Islet of Langerhans (tissue), 1 donor: ENCODE results near the gene LCE2C.
"Not testable (repeated sequence)": the region's sequence is repeated elsewhere in the genome, so short reads cannot be mapped to it uniquely, and the experiment has no call there.

Experiments used
- FAIRE-seq: peaks from one replicate; lab custom pipeline; 2011; peaks lifted over from hg19 to GRCh38; lab: Jason Lieb, UNC

The LCE2C gene, protein sequence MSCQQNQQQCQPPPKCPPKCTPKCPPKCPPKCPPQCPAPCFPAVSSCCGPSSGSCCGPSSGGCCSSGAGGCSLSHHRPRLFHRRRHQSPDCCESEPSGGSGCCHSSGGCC

DNA sequence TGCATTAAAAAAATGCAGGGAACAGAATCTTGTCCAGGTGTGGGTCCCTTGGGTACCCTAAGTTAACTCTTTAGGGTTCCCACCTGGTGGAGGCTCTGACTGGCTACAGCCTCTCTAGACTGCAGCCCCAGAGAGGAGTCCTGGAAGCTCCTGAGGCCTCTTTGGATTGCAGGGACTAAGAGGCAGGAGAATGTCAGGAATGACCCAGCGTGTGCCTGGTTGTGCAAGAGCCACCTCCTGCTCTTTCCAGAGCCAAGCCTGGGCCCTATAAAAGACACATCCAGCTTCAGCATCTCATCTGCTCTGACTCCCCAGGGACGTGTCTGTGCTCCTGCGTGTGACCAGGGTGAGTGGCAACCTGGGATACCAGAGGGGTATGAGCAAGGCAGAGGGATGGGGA, at the start of gene LCE2C:
Gene LCE2C, plus strand, starts transcription at position 297 of the 400 bp plus-strand sequence. CDS start 737 bp downstream, outside the sequence.
- not testable (repeated sequence) for FAIRE-seq

GRCh38 chr1:152626744-152627143, 48.3 kb upstream of the LCE2C start:
- FAIRE-seq = no peak

DNA sequence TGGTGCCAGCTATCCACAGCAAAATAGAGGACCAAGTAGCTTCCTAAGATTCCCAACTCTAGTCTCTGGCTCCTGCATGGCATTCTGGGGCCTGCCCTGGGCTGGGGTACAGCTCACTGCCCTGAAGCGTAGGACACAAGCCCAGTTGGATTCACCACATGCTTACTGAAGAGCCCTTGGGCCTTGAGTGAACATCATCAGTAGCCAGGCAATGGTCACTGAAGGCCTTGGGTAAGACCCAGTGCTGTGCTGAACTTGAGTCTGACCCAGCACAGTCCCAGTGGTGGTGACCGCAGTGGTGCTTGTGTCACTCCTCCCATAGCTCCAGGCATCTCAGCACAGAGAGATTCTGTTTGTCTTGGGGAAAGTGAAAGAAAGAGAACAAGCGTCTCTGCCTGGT, 44.5 kb upstream of the LCE2C start:
- no peak for FAIRE-seq

- no peak for FAIRE-seq
Observed at GRCh38 chr1:152640351-152640750, 34.7 kb upstream of the LCE2C start.

DNA sequence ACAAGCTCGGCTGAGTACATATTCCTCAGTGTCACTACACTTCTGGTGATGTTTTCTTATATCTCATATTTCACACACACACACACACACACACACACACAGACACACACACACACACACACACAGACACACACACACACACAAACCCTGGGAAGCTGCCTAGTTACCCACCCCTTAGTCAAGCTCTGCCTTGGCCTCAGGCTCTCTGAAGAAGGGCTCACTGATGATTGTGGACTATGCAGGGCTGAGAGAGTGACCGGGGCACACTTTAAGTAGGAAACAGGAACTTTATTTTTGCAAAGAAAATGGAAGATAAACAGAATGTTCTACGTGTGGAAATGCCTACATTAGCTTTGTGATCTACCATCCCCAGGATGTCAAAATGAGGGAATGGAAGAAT, 31.1 kb upstream of the LCE2C start:
- no peak for FAIRE-seq

- FAIRE-seq = no peak
Observed at GRCh38 chr1:152645146-152645545, 29.9 kb upstream of the LCE2C start.

DNA sequence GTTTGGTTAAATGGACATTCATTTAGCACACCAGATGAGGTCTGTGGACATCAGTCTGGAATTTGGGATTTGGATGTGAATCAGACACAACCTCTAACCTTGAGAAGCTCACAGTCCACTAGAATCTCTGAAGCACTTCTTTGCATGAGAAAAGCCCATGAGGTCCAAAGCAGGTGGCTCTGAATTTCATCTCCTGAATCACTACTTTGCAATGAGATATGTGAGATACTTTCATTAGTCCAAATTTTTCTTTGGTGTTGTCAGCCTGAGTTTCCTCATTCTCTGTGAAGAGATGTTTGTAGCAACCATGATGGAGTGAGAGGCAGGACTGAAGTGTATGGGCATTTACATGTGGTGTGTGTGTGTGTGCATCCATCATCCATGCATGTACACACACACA, 28.4 kb upstream of the LCE2C start:
- no peak for FAIRE-seq

GRCh38 chr1:152654110-152654509, 21.0 kb upstream of the LCE2C start:
- FAIRE-seq = no peak

GRCh38 chr1:152656459-152656858, 18.6 kb upstream of the LCE2C start:
- no peak for FAIRE-seq

DNA sequence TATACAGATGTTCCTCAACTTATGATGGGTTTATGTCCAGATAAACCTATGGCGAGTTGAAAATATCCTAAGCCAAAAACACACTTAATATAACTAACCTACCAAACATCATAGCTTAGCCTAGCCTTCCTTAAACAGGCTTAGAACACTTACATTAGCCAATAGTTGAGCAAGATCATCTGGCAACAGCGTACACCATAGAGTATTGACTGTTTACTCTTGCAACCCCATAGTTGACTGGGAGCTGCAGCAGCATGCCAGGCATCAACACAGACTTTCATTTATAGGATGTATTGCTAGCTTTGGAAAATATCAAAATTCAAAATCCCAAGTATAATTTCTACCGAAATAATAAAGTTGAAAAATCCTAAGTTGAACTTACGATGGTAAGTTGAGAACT, 17.4 kb upstream of the LCE2C start:
- no peak for FAIRE-seq

GRCh38 chr1:152658649-152659048, 16.4 kb upstream of the LCE2C start:
- no peak for FAIRE-seq

- no peak for FAIRE-seq
Observed at GRCh38 chr1:152663098-152663497, 12.0 kb upstream of the LCE2C start, which contains the start of gene LCE2D. TSS of gene LCE2D (plus strand) at chr1:152663380. CDS start at chr1:152664106, 726 bp downstream.

GRCh38 chr1:152666171-152666570, 8.9 kb upstream of the LCE2C start:
- FAIRE-seq = not testable (repeated sequence)

- no peak for FAIRE-seq
Observed at GRCh38 chr1:152667648-152668047, 7.4 kb upstream of the LCE2C start.

GRCh38 chr1:152673016-152673415, 2.1 kb upstream of the LCE2C start:
- FAIRE-seq = no peak

GRCh38 chr1:152679459-152679858, 4.4 kb downstream of the LCE2C start:
- no peak for FAIRE-seq

GRCh38 chr1:152681616-152682015, 6.5 kb downstream of the LCE2C start:
- FAIRE-seq = no peak

DNA sequence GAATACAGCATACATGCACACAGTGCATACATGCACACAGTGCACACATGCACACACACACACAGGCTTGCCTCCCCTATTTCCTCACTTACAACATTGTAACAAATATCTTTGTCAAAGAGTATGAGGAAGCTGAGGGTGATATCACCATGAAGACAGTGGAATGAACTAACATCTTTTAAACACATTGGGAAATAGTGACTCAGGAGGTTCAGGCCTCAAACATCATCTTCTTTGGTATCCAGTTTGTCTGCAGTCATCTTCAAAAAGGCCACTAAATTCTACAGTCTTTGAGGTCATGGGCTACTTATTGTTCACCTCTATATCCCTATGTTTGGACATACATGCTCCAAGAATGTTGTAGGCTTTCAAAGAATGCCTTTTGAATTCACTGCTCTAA, 8.8 kb downstream of the LCE2C start:
- FAIRE-seq = no peak

DNA sequence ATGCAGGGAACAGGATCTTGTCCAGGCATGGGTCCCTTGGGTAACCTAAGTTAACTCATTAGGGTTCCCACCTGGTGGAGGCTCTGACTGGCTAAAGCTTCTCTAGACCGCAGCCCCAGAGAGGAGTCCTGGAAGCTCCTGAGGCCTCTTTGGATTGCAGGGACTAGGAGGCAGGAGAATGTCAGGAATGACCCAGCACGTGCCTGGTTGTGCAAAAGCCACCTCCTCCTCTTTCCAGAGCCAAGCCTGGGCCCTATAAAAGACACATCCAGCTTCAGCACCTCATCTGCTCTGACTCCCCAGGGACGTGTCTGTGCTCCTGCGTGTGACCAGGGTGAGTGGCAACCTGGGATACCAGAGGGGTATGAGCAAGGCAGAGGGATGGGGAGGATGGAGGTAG, 10.7 kb downstream of the LCE2C start, which contains the start of gene LCE2B:
Gene LCE2B, plus strand, starts transcription at position 301 of the 400 bp plus-strand sequence. CDS start 721 bp downstream, outside the sequence.
- FAIRE-seq = not testable (repeated sequence)

DNA sequence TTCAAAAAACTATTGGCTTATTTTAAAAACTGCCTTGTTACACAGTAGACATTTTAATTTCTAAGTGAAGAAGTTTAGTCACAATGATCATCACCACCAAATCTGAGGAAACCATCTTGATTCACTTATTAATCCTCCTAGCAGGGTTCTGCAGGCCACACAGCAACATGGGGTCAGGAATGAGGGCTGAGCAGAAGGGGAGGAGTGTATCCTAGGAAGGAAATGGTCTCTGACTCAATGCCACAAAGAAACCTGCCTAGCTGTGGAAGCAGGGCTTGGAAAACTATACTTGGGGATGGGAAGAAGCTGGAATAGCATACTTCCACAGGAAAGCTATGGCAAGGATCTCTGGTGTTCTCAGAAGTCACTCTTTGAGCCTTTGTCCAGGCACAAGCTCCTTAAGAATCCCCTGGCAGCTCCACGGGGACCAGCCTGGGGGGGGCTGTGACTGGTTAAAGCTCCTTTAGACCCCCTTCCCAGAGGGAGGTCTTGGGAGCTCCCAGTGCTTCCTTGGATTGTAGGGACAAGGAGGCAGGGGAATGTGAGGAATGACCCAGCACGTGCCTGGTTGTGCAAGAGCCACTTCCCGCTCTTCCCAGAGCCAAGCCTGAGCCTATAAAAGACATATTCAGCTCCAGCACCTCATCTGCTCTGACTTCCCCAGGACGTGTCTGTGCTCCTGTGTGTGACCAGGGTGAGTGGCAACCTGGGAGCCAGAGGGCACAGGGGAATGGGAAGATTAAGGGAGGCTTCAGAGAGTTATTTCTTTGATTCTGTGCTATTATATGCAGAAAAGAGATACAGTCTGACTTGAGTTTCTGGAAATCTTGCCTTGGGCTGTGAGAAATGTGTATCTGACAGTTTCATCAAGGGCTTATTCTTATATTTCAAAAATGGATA, 22.9 kb downstream of the LCE2C start, which contains the start of gene LCE2A:
Gene LCE2A, plus strand, starts transcription at position 645 of the 900 bp plus-strand sequence. CDS start 557 bp downstream, outside the sequence.
- no peak for FAIRE-seq

- no peak for FAIRE-seq
Observed at GRCh38 chr1:152699746-152700145, 24.7 kb downstream of the LCE2C start.

DNA sequence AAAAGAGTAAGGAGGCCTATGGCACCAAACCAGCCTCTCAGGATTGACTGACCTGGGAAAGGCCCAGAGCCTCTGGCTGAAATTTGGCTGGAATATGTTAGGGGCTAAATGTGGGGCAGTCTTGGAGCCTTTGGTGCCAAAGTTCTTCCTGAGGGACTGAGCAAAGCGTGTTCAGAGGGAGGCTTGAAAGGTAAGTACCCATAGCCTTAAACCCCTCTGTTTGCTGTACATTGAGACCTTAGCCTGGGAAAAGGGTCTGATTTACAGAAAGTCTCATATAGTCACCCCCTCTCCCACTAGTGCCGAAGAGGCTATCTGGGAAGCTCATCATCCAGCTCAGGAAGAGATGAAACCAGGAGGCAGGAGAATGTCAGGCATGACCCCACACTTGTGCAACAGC, 32.8 kb downstream of the LCE2C start, which contains the start of gene LCE4A:
Gene LCE4A, plus strand, starts transcription at position 301 of the 400 bp plus-strand sequence. CDS start 916 bp downstream, outside the sequence.
- FAIRE-seq = no peak

- no peak for FAIRE-seq
Observed at GRCh38 chr1:152718238-152718637, 43.2 kb downstream of the LCE2C start.
